Stimulated activated effector memory CD8-positive, alpha-beta T cell treated with anti-CD3 and anti-CD28 coated beads, Interleukin-12 subunit alpha, Interleukin-12 subunit beta, amount 100 ng/mL, for 72 hours (primary cell): ENCODE data around the gene MYO1B.
"Not testable (repeated sequence)": the region's sequence is repeated elsewhere in the genome, so short reads cannot be mapped to it uniquely, and the experiment has no call there.

Source experiments
- ATAC-seq: fragments of 150-1000 bp; cut with Tn5 transposase; 2 replicates; pipeline ENCODE4 v1.10.0; 2021
- DNase-seq, 2 donors: peaks; one replicate each; pipeline ENCODE4 v3.0.0; 2021 to 2022; ENCODE audit warnings: low spot score in 2 of 2
- H3K27ac Mint-ChIP-seq: one replicate; pipeline ENCODE4 v1.8.0; 2022; ENCODE audit warnings: mild to moderate bottlenecking, mixed read lengths
- H3K36me3 Mint-ChIP-seq: one replicate; pipeline ENCODE4 v1.8.0; 2022; ENCODE audit warnings: mild to moderate bottlenecking, mixed read lengths
- H3K4me1 Mint-ChIP-seq: one replicate; pipeline ENCODE4 v1.8.0; 2022; ENCODE audit warnings: mixed read lengths
- H3K4me3 Mint-ChIP-seq: one replicate; pipeline ENCODE4 v1.8.0; 2022; ENCODE audit warnings: mild to moderate bottlenecking, mixed read lengths
- H3K9me3 Mint-ChIP-seq: one replicate; pipeline ENCODE4 v1.8.0; 2022; ENCODE audit warnings: mixed read lengths

Gene MYO1B

DNA sequence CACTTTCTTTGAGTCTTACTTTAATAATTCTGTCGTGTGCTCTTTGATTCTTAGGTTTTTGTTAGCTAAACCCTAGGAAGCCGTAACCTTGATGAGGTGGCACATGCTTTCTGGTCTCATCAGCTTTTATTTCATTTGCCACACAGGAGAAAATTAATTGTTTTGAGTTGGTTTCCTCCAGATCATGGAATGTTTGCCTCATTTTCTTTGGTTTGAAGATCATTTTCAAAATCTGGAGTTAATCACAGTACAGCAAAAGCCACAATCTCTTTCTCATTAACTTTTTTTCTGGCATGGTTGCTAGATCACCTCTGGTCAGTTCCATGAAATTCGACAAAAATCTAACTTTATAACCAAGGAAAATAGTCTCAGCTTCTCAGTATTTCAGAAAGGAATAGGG lies 182.9 kb downstream of the MYO1B start:
- no peaks in the 10 kb centered on the region for H3K9me3 Mint-ChIP-seq
- no peaks in the 10 kb centered on the region for H3K4me1 Mint-ChIP-seq
- no peak overlapping the region for H3K27ac Mint-ChIP-seq
- no peak overlapping the region for H3K4me3 Mint-ChIP-seq
- DNase-seq (no peak), ATAC-seq (no peak)
- no peaks in the 10 kb centered on the region for H3K36me3 Mint-ChIP-seq

- no peak overlapping the region for H3K27ac Mint-ChIP-seq
- ATAC-seq (no peak), DNase-seq (no peak)
- H3K9me3 Mint-ChIP-seq, result no peaks in the 10 kb centered on the region
- no peaks in the 10 kb centered on the region for H3K36me3 Mint-ChIP-seq
- H3K4me3 Mint-ChIP-seq, result no peak overlapping the region
- no peaks in the 10 kb centered on the region for H3K4me1 Mint-ChIP-seq
Measured at GRCh38 chr2:191430476-191430875, 185.3 kb downstream of the MYO1B start.

DNA sequence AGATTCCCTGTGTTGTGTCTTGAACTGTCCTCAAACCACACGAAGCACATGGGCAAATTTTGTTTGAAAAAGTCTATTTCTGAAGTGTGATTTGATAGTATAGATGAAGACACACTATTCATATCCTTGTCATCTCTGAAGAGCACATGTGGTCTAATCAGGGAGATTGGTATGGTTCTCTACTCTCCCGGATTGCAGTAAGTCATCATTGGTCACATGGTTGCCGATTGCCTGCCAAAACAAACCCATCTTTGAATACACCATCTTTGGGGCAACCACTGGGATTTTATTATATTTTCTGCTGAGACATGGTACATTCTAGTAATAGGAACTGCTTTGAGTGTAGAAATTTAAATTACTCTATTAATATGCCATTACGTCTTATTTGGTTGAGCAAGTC lies 186.9 kb downstream of the MYO1B start:
- Mint-ChIP-seq H3K4me1 (no peaks in the 10 kb centered on the region), H3K4me3 (no peak overlapping the region), H3K36me3 (no peaks in the 10 kb centered on the region), H3K9me3 (no peaks in the 10 kb centered on the region), H3K27ac (no peak overlapping the region)
- DNase-seq (no peak), ATAC-seq (no peak)

- no peak for ATAC-seq
- Mint-ChIP-seq H3K4me3 (no peak overlapping the region), H3K9me3 (no peaks in the 10 kb centered on the region), H3K4me1 (no peaks in the 10 kb centered on the region), H3K36me3 (no peaks in the 10 kb centered on the region), H3K27ac (no peak overlapping the region)
- no peak for DNase-seq
Measured at GRCh38 chr2:191434072-191434471, 188.9 kb downstream of the MYO1B start.

DNA sequence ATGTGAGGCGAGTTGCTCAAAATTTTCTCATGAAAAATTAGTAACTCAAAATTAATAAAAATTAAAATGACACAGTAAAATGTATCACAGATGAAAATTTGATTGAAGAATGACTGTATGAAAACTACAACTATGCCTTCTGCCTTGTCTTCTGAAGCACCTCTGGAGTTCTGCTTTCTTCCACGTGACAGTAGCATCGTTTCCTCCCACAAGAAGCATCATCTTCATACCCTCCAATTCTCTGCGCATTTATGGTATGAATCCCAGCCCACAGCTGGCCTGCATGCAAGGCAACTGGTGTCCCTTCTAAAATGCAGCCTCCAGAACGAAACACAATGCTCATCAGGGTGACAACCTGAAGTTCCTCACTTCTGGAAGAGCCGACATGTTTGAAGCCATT lies 189.9 kb downstream of the MYO1B start:
- Mint-ChIP-seq H3K27ac (no peak overlapping the region), H3K9me3 (no peaks in the 10 kb centered on the region), H3K4me1 (no peaks in the 10 kb centered on the region), H3K4me3 (no peak overlapping the region), H3K36me3 (no peaks in the 10 kb centered on the region)
- DNase-seq, result no peak
- ATAC-seq, result no peak

DNA sequence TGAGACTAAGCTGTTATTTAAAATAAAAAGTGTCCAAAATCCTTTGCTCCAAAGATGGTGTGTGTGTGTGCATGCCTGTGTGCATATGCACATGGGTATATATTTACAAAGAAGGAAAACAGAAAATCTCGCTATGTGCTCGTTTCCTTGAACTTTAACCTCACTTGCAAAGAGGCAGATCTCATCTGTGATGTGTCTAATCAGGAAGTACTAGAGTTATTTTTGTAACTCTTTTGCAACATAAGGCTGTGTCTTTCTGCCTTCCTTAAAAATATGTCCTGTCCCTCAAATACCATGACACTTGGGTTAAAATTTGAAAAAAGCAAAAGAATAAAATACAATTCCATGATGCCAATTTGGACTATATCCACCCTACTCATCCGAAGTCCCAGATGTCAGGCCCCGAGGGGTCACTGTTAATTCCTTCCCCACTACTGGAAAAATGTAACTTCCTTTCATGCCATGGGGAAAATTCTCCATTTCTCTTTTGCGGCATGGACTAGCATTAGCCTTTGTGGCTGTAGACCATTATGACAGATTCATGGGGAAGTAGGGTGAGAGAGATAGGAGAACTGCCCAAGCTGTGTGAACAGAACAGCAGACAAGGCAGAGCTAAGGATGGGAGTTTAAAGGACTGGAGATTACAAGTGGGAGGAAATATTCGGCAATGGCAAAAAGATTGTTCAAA lies 191.3 kb downstream of the MYO1B start:
- H3K4me3 Mint-ChIP-seq, result no peak overlapping the region
- ATAC-seq (no peak), DNase-seq (no peak)
- no peaks in the 10 kb centered on the region for H3K4me1 Mint-ChIP-seq
- H3K9me3 Mint-ChIP-seq, result no peaks in the 10 kb centered on the region
- H3K27ac Mint-ChIP-seq, result no peak overlapping the region
- no peaks in the 10 kb centered on the region for H3K36me3 Mint-ChIP-seq

- Mint-ChIP-seq H3K4me3 (no peak overlapping the region), H3K9me3 (no peaks in the 10 kb centered on the region), H3K27ac (no peak overlapping the region), H3K4me1 (no peaks in the 10 kb centered on the region), H3K36me3 (no peaks in the 10 kb centered on the region)
- ATAC-seq, result no peak
- no peak for DNase-seq
Measured at GRCh38 chr2:191439481-191439880, 194.3 kb downstream of the MYO1B start.

- H3K4me1 Mint-ChIP-seq, result no peaks in the 10 kb centered on the region
- H3K36me3 Mint-ChIP-seq, result no peaks in the 10 kb centered on the region
- DNase-seq (no peak), ATAC-seq (no peak)
- no peaks in the 10 kb centered on the region for H3K9me3 Mint-ChIP-seq
- no peak overlapping the region for H3K4me3 Mint-ChIP-seq
- no peak overlapping the region for H3K27ac Mint-ChIP-seq
Measured at GRCh38 chr2:191441496-191442214, 196.5 kb downstream of the MYO1B start.

- H3K36me3 Mint-ChIP-seq, result no peaks in the 10 kb centered on the region
- no peak overlapping the region for H3K4me3 Mint-ChIP-seq
- ATAC-seq (no peak), DNase-seq (no peak)
- H3K9me3 Mint-ChIP-seq, result no peaks in the 10 kb centered on the region
- no peak overlapping the region for H3K27ac Mint-ChIP-seq
- no peaks in the 10 kb centered on the region for H3K4me1 Mint-ChIP-seq
Measured at GRCh38 chr2:191443446-191443845, 198.2 kb downstream of the MYO1B start.

DNA sequence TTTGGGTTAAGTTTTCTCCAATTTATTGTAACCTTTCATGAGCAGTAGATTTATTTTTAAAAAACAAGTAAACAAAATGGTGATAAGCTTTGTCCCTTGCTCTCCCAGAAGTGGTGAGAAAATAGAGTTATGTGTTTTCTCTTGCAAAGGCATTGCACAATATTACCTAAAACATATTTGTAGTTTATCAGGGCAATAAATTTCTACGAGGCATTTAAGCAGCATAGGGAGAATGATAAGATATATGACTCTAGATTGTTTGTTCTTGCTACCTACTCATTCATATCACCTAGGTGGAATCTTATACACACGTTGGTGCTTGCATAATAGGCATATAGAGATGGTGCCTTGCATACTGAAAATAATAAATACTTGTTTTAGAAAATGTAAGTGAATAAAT lies 201.7 kb downstream of the MYO1B start:
- DNase-seq, result no peak
- Mint-ChIP-seq H3K4me3 (no peak overlapping the region), H3K27ac (no peak overlapping the region), H3K4me1 (no peaks in the 10 kb centered on the region), H3K9me3 (no peaks in the 10 kb centered on the region), H3K36me3 (no peaks in the 10 kb centered on the region)
- no peak for ATAC-seq

DNA sequence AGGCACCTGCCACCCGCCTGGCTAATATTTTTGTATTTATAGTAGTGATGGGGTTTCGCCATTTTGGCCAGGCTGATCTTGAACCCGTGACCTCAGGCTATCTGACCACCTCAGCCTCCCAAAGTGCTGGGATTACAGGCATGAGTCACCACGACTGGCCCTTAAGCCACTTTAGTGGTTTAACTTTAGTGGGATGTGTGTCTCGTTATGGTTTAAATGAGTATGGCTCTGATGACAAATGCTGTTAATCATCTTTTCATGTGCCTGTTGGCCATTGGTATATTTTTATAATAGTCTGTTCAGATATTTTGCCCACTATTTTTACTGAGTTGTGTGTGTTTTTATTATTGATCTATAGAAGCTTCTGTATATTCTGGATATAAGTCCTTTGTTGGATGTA lies 205.9 kb downstream of the MYO1B start:
- DNase-seq (no peak), ATAC-seq (no peak)
- H3K4me3 Mint-ChIP-seq, result no peak overlapping the region
- H3K27ac Mint-ChIP-seq, result no peak overlapping the region
- H3K9me3 Mint-ChIP-seq, result no peaks in the 10 kb centered on the region
- H3K4me1 Mint-ChIP-seq, result no peaks in the 10 kb centered on the region
- H3K36me3 Mint-ChIP-seq, result no peaks in the 10 kb centered on the region

DNA sequence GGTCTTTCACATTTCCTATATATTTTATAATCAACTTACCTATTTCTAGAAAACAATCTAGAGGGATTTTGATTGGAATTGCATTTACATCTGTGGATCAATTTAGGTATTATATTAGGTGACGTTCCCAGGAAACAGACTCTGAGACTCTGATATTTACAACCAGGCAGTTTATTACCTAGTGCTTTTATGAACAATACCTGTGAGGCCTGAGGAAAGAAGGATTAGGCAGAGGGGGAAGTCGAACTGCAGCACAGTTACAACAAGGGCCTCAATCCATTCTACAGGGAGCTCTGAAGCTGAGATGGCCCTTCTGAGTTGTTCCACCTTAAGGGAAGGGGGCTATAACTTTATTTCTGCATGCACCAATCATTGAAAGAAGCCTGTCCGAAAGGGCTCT lies 206.9 kb downstream of the MYO1B start:
- no peaks in the 10 kb centered on the region for H3K9me3 Mint-ChIP-seq
- no peaks in the 10 kb centered on the region for H3K36me3 Mint-ChIP-seq
- ATAC-seq, result no peak
- DNase-seq, result no peak
- H3K4me1 Mint-ChIP-seq, result no peaks in the 10 kb centered on the region
- H3K4me3 Mint-ChIP-seq, result no peak overlapping the region
- no peak overlapping the region for H3K27ac Mint-ChIP-seq

DNA sequence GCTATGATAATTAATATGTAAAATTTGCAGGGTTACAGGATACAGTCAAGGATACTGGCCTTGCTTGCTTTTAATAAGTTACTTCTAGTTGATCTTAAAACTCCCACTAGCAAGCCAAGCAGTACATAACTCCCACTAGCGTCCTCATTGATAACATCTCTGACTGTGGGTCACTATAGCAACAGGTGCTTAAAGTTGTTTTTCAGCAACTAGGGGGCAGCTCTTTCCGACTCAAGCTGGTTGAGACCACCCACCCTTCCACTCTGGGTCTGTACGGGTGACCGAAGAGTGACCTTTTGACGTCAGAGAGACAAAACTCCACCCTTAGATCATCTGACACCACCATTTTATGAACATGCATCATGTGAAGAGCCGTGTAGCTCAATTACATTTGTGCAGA lies 208.6 kb downstream of the MYO1B start:
- DNase-seq, result no peak
- H3K9me3 Mint-ChIP-seq, result no peaks in the 10 kb centered on the region
- no peak overlapping the region for H3K4me3 Mint-ChIP-seq
- no peak for ATAC-seq
- H3K4me1 Mint-ChIP-seq, result no peaks in the 10 kb centered on the region
- H3K36me3 Mint-ChIP-seq, result no peaks in the 10 kb centered on the region
- no peak overlapping the region for H3K27ac Mint-ChIP-seq

DNA sequence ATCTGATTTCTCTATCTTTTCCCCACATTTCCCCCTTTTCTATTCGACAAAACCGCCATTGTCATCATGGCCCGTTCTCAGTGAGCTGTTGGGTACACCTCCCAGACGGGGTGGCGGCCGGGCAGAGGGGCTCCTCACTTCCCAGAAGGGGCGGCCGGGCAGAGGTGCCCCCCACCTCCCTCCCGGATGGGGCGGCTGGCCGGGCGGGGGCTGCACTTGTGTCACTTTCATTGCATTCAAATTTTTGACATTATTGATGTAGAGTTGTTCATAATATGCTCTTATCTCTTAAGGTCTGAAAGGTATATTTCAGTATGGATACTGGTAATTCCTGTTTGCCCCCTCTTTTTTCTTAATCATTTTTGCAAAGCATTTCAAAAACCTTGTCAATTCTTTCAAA lies 211.3 kb downstream of the MYO1B start:
- not testable (repeated sequence) for DNase-seq, H3K9me3 Mint-ChIP-seq, H3K4me1 Mint-ChIP-seq, H3K36me3 Mint-ChIP-seq, ATAC-seq, H3K27ac Mint-ChIP-seq, H3K4me3 Mint-ChIP-seq

DNA sequence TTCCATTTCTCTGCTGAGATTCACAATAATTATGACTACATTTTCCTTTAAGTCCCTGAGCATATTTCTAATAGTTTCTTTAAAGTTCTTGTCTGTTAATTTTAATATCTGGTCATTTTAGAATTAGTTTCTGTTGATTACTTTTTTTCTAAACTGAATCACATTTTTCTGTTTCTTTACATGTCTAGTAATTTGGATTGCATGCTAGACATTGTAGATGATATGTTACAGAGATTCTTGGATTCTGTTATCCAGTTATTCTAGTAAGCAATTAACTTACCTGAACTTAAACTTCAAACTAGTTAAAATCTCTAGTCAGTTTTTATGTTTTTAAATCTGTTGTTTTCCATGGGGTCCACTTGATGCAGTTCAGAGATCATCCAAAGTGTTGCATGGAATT lies 214.0 kb downstream of the MYO1B start:
- DNase-seq (no peak), ATAC-seq (no peak)
- Mint-ChIP-seq H3K4me1 (no peaks in the 10 kb centered on the region), H3K4me3 (no peak overlapping the region), H3K36me3 (no peaks in the 10 kb centered on the region), H3K9me3 (peaks cover 5% of the 10 kb centered on the region), H3K27ac (no peak overlapping the region)

DNA sequence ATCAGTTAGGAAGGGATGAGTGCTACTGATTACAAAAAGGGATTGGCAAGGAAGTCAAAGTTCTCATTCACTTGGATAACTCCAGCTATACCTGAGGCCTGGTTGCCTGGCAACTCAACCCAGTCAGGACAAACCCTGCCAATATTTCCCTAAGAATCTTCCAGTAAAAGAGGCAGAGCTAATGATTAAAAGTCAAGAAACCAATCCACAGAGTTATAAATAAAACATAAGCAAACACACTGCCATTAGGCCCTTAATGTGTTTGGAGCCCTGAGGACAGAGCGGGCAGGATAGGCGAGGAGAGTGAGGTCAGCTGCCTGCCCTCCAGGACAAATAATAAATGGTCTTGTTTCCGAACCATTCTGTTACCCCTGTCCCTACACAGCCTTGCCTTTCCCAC lies 217.2 kb downstream of the MYO1B start:
- H3K9me3 Mint-ChIP-seq, result peaks cover 5% of the 10 kb centered on the region
- ATAC-seq (no peak), DNase-seq (no peak)
- H3K36me3 Mint-ChIP-seq, result no peaks in the 10 kb centered on the region
- H3K4me1 Mint-ChIP-seq, result no peaks in the 10 kb centered on the region
- H3K4me3 Mint-ChIP-seq, result no peak overlapping the region
- H3K27ac Mint-ChIP-seq, result no peak overlapping the region
